Measurements from ENCODE around the gene IQGAP2. TPM values are rescaled to one million over a fixed set of nuclear protein-coding genes. Genes with fewer than 3 reads are reported as not detected.

The IQGAP2 gene
- polyA plus RNA-seq, 1 donor (not counting 4 experiments of a cell fraction or from before 2014, with no cell fraction given) = 0.14 TPM

DNA sequence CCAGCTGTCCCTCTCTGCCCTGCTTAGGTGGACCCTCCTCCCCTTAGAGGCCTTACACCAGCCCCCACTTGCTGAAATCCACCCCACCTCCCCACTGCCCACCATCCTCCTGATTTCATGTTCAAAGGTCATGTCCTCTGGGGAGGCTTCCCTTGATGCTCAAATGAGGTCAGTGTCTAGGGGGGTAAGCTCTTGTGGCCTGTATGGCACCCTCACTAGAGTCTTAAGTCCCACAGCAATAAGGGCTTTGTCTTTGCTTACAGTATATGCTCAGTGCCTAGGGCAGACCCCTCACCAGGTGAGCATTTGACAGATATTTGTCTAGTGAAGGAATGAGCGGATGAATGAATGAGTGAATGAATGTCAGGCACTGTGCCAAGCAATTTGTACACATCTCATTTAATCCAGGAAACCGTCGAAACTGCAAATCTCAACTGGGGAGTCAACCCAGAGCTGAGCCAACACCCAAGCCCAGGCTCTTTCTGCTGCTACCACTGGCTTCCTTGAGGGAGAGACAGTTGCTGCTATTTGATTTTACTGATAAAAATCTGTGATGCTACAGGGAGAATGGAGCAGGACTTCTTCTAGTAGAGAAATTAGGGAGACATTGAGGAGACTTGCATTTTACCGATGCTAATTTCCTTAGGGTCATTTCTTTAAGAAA, 101.9 kb downstream of the IQGAP2 start:
- no peaks in the 10 kb centered on the region for H3K79me2 ChIP-seq (ENCODE audit: control insufficient read depth, insufficient read depth, low read length)
- no peaks in the 10 kb centered on the region for H3K4me1 ChIP-seq (ENCODE audit: control insufficient read depth, extremely low read depth, insufficient read depth, low read length)
- H3K4me3 ChIP-seq (ENCODE audit: control insufficient read depth in 2 of 3, extremely low read depth in 1 of 3, insufficient read depth in 2 of 3, low read depth in 1 of 3, low read length in 3 of 3) = no peak overlapping the region
- peaks cover 4% of the 10 kb centered on the region for H3K27me3 ChIP-seq (ENCODE audit: control insufficient read depth, extremely low read depth, insufficient read depth, low read length)
- H3K27ac ChIP-seq (ENCODE audit: control insufficient read depth, insufficient read depth, low read length) = no peak overlapping the region
- H2AFZ ChIP-seq (ENCODE audit: control insufficient read depth, low read length) = no peak overlapping the region
- H3K9ac ChIP-seq (ENCODE audit: control insufficient read depth, extremely low read depth, insufficient read depth, low read length) = no peak overlapping the region
- H3K9me3 ChIP-seq (ENCODE audit: control insufficient read depth, low read depth, low read length) = no peaks in the 10 kb centered on the region
- dilution Hi-C loops (cut with MboI; ENCODE audit: extremely low pct_ligation_motif_present, low sequenced_read_pairs) = no loop called here
- no peak for FAIRE-seq
- no peak overlapping the region for H3K4me2 ChIP-seq (ENCODE audit: control insufficient read depth, extremely low read depth, insufficient read depth, low read depth, low read length)
- no peaks in the 10 kb centered on the region for H3K36me3 ChIP-seq (ENCODE audit: control insufficient read depth in 2 of 2, extremely low read depth in 1 of 2, insufficient read depth in 2 of 2, low read length in 2 of 2)
- TF ChIP-seq, protein P1, sequence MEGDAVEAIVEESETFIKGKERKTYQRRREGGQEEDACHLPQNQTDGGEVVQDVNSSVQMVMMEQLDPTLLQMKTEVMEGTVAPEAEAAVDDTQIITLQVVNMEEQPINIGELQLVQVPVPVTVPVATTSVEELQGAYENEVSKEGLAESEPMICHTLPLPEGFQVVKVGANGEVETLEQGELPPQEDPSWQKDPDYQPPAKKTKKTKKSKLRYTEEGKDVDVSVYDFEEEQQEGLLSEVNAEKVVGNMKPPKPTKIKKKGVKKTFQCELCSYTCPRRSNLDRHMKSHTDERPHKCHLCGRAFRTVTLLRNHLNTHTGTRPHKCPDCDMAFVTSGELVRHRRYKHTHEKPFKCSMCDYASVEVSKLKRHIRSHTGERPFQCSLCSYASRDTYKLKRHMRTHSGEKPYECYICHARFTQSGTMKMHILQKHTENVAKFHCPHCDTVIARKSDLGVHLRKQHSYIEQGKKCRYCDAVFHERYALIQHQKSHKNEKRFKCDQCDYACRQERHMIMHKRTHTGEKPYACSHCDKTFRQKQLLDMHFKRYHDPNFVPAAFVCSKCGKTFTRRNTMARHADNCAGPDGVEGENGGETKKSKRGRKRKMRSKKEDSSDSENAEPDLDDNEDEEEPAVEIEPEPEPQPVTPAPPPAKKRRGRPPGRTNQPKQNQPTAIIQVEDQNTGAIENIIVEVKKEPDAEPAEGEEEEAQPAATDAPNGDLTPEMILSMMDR (optimal IDR thresholded peaks at IDR 0.05 in 1 of 3, IDR thresholded peaks at IDR 0.05 in 1 of 3, conservative IDR thresholded peaks at IDR 0.05 in 1 of 3; ENCODE audit: extremely low read depth in 1 of 3, insufficient read depth in 2 of 3, low read length in 3 of 3) = no peak
- no peak for TF ChIP-seq EZH2 (IDR thresholded peaks at IDR 0.05; ENCODE audit: low read length)
- no peak for DNase-seq (ENCODE audit: low read depth, low spot score)
- H3K9me1 ChIP-seq (ENCODE audit: control insufficient read depth, extremely low read depth, insufficient read depth, low read length) = no peaks in the 10 kb centered on the region
- H4K20me1 ChIP-seq (ENCODE audit: control insufficient read depth, extremely low read depth, insufficient read depth, low read length) = no peaks in the 10 kb centered on the region

DNA sequence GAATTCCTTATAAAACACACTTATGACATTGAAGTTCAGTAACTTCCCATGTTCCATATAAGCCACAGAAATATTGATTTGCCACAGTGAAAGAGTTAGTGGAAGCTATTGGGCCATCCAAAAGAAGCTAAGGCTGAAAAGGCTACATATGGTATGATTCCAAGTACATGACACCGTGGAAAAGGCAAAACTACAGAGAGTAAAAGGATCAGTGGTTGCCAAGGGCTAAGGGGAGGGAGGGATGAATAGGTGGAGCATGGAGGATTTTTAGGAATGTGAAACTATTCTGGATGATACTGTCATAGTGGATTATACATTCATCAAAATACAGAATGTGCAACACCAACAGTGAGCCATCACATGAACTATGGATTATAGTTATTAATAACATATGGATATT, 110.4 kb downstream of the IQGAP2 start:
- TF ChIP-seq, protein P1 (optimal IDR thresholded peaks at IDR 0.05 in 1 of 3, IDR thresholded peaks at IDR 0.05 in 1 of 3, conservative IDR thresholded peaks at IDR 0.05 in 1 of 3; ENCODE audit: extremely low read depth in 1 of 3, insufficient read depth in 2 of 3, low read length in 3 of 3) = no peak
- no peak for TF ChIP-seq EZH2 (IDR thresholded peaks at IDR 0.05; ENCODE audit: low read length)
- dilution Hi-C loops (cut with MboI; ENCODE audit: extremely low pct_ligation_motif_present, low sequenced_read_pairs) = no loop called here
- no peaks in the 10 kb centered on the region for H3K9me3 ChIP-seq (ENCODE audit: control insufficient read depth, low read depth, low read length)
- H3K9me1 ChIP-seq (ENCODE audit: control insufficient read depth, extremely low read depth, insufficient read depth, low read length) = no peaks in the 10 kb centered on the region
- no peak overlapping the region for H3K9ac ChIP-seq (ENCODE audit: control insufficient read depth, extremely low read depth, insufficient read depth, low read length)
- no peak overlapping the region for H3K27ac ChIP-seq (ENCODE audit: control insufficient read depth, insufficient read depth, low read length)
- no peaks in the 10 kb centered on the region for H3K4me1 ChIP-seq (ENCODE audit: control insufficient read depth, extremely low read depth, insufficient read depth, low read length)
- H3K27me3 ChIP-seq (ENCODE audit: control insufficient read depth, extremely low read depth, insufficient read depth, low read length) = no peaks in the 10 kb centered on the region
- H3K4me2 ChIP-seq (ENCODE audit: control insufficient read depth, extremely low read depth, insufficient read depth, low read depth, low read length) = no peak overlapping the region
- no peak overlapping the region for H2AFZ ChIP-seq (ENCODE audit: control insufficient read depth, low read length)
- no peaks in the 10 kb centered on the region for H3K79me2 ChIP-seq (ENCODE audit: control insufficient read depth, insufficient read depth, low read length)
- no peak for FAIRE-seq
- no peaks in the 10 kb centered on the region for H4K20me1 ChIP-seq (ENCODE audit: control insufficient read depth, extremely low read depth, insufficient read depth, low read length)
- no peaks in the 10 kb centered on the region for H3K36me3 ChIP-seq (ENCODE audit: control insufficient read depth in 2 of 2, extremely low read depth in 1 of 2, insufficient read depth in 2 of 2, low read length in 2 of 2)
- no peak for DNase-seq (ENCODE audit: low read depth, low spot score)
- H3K4me3 ChIP-seq (ENCODE audit: control insufficient read depth in 2 of 3, extremely low read depth in 1 of 3, insufficient read depth in 2 of 3, low read depth in 1 of 3, low read length in 3 of 3) = no peak overlapping the region

Data from keratinocyte (primary cell).